Left renal pelvis (tissue), 4 donors: ENCODE measurements around the gene HSD17B12. TPM values are rescaled to one million over a fixed set of nuclear protein-coding genes. Genes with fewer than 3 reads are reported as not detected.

Experiments used
- polyA plus RNA-seq, 4 donors: library from polyadenylated mRNA; unstranded; fragments of 120-200 nt; gene quantifications; one replicate each; pipeline ENCODE4 v1.2.1, GENCODE V29; 2013; ENCODE audit not compliant: insufficient read length in 4 of 4

The HSD17B12 gene
- polyA plus RNA-seq, 4 donors, result 54.5 to 108 (median 89.0) TPM

Other genes with a start within 250 kb of the HSD17B12 start
- gene ALKBH3, start 200.1 kb downstream of the HSD17B12 start, polyA plus RNA-seq, result 10 to 100 TPM; 30.5 to 39.2 (median 32.3) TPM